CD4-positive, alpha-beta T cell treated with Interferon gamma for 1 hour (primary cell): ENCODE data around the gene LMBRD1.
"Not testable (repeated sequence)": the region's sequence is repeated elsewhere in the genome, so short reads cannot be mapped to it uniquely, and the experiment has no call there.

Source experiments
- DNase-seq: peaks from one replicate; pipeline ENCODE4 v3.0.0-alpha.2; 2020

The LMBRD1 gene

DNA sequence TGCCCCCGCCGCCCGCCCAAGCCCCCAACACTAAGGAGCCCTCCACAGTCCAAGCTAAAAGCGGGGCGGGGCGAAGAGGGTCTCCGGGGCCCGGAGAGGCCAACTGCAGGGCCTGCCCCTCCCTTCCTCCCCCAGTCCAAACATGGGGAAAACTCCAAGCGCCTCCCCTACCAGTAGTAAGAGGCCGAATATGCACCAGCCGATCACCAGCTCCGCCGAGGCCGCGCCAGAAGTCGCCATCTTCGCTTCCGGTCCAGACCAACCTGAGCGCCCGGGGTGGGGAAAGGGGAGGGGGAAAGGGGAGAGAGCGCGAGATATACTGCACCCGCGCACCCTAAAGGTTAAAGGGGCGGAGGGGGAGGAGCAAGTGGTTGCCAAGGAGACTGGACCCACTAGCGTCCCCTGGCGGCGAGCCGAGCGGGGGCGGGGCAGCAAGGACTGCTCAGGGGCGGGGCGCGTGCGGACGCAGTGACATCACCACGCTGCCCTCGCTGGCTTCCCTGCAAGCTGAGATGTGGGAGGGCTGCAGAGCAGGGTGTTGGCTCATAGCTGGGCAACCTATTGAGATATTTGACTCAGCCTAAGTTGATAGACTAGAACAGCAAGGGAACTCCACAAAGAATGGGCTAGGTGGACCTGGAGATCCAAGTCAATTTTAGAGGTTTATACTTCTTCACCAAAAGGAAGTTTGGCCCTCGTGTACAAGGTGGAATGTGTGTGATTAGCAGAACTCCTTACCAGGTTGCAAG, at the start of gene LMBRD1:
LMBRD1 (minus strand) TSS at position 369 of the 749 bp plus-strand sequence; CDS start at position 240, 129 bp downstream.
- DNase-seq = peak; percentile 97

DNA sequence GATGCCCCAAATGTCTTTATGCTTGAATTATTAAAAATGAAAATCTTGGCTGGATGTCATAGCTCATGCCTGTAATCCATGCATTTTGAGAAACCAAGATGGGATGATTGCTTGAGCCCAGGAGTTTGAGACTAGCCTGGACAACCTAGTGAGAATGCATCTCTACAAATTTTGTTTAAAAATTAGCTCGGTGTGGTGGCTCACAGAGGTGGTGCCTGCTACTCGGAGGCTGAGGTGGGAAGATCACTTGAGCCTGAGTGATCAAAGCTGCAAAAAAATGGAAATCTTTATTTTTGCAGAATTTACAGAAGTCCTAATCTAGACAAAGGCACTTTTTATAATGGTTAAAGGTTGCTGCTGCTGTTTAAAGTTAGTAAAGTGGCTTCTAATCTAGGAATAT, 49.5 kb upstream of the LMBRD1 start:
- DNase-seq = no peak

DNA sequence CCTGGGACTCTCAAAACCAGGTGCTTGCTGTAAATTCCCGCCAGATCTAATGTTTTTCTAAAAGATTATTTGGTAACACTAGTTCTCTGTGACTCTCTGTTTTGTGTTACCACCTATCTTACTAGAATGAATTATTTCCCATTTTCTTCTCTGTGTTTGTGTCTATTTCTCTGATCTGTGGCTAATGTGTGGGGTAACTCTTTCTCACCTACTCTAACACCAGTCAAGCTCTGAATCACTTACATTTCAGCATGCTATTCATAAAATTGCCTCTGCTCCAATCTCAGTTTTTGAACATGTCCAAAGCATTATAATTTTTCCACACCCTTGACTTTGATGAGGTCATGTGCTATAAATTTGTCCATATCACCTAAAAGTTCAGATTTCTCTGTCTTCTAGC, 46.4 kb upstream of the LMBRD1 start:
- DNase-seq = no peak

DNA sequence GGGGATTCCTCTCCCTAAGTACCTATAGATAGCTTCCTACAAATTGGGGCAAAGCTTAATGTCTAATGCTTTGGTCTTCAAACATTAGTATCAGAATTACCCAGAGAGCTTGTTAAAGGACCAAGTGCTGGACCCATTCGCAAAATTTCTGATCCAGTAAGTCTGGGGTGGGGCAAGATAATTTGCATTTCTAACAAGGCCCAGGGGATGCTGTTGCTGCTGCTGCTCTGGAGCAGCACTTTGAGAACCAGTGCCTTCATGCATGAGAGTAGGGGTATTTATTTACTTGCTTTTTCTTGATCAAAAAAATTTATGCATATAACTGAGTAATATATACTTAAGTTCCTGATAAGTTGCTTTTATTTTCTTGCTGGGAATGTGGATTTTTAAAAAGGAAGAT, 45.1 kb upstream of the LMBRD1 start:
- DNase-seq = no peak

DNA sequence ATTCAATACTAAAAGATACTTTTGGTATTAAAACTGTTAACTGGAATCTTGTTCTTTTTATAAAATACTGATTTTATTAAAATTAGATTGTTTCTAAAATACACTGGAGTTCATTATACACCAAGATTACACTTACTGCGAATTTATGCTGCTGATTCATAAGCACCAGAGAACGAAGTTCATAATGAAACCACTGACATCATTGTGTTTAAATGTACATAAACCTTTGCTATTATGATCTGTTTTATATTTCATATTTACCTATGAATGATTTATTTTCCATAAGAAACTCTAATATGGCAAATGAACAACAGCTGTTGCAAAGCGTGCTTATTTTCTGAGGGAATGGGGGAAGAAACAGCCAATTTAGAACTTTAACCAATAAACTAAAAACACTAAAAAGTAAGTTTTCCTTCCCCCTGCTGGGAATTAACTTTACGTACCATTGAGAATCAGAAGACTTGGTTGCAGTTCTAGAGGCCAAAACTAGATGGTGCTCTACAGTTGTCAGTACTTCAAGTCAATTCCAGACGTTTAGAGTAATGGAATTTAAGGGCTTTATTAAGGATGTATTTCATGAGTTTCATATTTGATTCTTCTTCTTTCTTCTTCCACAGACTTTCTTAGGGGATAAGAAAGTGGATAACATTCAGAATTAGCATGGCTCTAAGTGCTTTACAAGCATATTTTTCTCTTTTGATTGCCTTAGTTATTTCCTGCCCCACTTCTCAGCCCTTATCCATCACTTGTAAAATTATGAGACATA, 38.8 kb upstream of the LMBRD1 start:
- no peak for DNase-seq

DNA sequence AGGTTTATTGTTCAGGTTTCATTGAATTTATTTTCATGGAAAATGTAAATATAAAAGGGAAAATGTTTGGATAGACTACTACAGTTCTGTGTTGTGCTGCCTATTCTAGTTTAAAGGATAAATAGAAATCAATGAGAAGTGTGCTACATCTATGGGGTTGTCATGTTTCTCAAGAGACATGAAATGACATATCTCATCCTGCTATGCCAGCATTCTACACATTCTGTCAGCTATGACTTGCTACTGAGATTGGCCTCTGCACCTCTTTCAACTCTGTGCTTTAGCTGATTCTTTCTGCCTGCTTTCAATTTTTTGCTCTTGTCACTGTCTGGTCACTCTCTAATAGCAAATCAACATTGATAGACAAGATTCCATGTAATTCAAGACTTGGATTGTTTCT, 35.7 kb upstream of the LMBRD1 start:
- DNase-seq = no peak

DNA sequence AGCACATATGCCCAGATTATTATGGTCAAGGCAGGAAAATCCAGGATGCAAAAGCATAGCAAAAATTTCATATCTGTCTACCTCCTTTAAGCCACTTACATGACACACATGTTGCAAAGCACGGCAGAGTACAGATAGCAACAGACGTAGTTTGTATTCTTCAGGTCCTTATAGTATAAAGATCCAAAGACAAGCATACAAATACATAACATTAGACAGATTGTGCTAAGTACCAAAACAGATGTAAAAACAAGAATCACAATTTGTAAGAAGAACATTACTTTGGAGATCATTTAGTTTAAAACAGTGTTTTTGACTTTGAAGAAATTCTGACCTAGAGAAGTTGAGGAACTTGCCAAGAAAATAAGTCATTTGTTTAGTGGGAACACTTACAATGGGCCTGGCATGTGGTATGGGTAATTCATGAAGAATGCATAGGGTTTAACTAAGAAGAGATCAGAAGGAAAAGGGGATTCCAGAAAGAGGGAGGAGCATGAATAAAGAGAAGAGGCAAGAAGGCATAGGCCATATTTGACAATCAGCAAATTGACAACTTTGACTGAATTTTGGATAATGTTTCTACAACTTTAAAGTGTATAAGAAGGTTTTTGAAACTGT, 30.6 kb upstream of the LMBRD1 start:
- no peak for DNase-seq

DNA sequence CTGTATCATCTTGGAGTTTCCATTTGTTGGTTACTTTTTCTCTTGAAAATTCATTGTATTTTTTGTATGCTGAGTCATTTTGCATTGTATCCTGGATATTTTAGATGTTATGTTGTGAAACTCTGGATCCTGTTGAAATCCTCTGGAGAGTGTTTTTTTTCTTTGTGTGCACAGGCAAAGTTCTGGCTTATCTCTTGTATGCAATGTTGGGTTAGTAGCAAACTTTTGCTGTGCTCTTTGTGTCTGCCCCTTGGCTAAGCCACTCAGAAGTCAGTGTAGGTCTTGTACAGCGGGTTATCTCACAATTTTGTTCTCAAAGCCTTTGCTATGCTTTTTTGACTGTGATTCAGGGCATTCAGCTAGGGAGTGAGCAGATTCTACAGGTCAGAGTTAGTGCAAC, 29.1 kb upstream of the LMBRD1 start:
- no peak for DNase-seq

DNA sequence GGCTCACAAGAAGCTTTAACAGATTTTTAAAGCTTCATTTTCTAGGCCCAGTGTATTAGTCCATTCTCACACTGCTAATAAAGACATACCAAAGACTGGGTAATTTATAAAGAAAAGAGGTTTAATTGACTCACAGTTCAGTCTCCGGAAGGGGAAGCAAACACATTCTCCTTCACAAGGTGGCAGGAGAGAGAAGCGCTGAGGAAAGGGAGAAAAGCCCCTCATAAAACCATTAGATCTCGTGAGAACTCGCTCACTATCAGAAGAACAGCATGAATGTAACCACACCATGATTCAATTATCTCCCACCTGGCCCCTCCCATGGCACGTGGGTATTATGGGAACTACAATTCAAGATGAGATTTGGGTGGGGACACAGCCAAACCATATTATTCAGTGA, 27.5 kb upstream of the LMBRD1 start:
- not testable (repeated sequence) for DNase-seq

DNA sequence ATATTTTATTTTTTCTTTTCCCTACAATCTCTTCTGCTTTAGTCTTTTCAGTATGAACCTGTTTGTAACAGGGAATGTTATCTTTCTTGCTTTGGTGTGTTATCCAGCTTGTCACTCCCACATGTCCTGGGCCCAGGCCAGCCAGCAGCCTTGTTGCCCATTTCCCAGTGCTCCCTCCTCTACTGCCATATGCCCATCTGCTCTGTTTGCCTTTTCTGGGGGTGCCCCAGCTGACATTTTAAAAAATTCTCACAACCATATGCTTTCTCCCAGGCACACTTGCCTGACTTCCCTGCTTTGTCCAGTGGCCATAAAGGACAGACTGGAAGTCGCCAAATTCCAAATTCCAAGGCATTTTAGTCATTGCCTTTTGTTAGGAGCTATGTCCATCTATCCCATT, 23.6 kb upstream of the LMBRD1 start:
- DNase-seq = no peak

DNA sequence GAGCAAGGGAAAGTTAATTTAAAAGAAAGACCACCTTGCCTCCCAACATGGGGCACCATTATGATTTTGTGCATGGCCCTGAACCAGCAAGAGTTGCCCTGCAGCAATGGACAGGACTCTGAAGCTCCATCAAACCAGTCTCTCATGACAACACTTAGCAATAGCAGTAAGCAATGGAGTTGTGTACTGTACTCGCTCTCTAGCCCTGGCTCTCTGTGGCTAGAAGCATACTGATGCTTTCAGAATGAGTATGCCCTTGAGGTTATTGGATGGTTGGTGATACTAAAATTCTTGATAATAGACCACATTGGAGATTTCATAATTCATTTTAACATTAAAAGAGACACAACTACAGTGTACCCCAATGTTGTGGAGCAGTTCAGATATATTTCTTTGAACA, 23.2 kb upstream of the LMBRD1 start:
- DNase-seq = no peak

DNA sequence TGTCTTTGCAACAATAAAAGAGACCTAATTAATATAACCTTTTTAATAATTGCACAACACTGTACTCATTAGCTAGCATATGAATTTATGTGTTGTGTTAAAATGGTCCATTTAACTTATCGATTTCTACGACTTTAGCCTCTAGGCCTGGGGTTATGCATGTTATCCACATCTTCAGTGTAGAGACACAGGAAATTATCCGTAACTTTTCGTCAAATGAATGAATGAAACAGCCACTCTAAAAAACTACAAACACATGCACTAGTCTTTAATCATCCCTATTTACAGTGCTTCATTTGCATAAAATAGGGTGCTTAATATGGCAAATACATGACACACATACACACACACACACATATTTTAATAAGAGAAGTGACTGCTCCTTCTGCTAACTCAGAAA, 22.3 kb upstream of the LMBRD1 start:
- DNase-seq = no peak

DNA sequence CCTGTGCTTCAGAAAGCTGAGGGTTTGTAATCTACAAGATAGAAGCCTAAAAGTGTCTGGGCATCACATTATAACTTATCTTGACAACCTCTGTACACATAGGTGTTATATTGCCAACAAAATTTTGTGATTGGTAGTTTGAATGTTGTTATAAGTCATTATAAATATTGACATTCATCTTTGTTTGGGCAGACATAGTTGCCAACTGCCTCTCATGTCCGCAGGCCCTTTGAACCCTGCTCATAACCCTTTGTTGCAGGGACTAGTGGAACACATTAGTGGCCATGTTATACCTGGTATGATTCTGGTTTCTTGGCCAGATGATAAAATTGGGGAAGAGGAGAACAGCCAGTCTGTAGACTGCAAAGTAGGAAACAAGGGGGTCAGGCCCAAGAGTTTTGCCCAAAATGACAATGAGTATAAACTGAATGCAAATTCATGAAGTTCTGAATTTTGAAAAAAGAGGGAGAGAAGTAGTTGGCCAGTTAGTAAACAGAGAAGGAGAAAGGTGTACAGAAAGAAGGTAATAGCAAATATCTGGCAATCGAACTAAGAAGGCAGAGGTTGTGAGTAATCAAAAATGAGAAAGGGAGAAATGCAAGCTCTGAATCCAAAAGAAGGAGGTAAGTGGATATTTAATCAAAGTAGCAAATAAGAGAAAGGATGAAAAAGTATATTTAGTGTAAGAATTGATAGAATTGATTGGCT, 21.6 kb upstream of the LMBRD1 start:
- DNase-seq = no peak

DNA sequence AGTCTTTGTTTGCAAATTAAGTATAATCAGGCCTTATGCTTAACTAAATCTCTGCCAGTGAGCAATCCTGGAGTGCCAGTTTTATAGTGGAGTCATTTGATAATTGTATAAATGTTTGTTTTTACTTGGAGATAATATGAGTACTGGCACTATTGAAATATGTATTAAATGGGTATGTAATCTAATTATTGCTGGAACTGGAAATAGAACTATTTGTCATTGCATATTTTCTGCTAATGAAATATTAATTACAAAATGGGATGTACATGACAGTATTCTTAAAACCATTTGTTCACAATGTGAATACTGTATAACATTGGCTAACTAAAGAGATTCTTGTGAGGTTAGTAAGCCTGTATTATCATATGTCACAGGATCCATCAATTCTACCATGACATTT, 20.5 kb upstream of the LMBRD1 start:
- no peak for DNase-seq

DNA sequence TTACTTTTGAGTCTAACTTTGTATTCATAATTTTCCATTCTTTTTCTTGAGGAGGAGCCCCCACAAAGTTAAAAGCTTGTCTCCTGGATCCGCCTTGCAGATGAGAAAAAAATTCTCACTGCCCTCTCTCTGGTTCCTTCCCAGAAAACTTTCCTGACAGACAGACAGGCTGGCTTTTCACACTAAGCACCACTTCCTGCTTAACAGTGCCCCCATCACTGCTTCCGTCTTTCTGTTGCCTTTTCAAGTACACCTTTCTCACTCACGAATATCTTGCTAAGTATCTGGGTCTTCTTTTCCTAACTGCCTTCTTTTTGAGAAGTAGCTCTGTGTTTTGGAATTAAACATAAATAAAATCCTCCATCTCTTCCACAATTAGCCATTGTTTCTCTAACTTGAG, 19.8 kb upstream of the LMBRD1 start:
- peak; percentile 3 for DNase-seq

DNA sequence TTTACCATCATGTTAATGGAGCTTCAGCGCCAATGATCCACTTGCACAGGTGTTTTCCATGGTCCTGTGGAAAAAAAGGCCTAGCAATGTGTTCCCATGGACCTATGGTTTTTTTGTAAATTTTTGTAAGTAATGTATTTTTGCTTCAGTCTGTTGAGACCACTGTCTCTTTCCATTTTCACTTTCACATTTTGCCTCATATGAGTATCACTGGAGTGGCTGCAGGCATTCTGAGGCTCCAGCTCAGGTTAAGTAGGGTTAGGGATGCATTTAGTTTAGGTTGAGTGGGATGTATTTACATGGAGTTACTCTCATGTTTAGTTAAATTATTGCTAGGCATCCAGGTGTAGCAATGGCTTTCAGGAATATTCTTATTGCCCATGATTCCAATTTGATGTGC, 19.2 kb upstream of the LMBRD1 start:
- no peak for DNase-seq

DNA sequence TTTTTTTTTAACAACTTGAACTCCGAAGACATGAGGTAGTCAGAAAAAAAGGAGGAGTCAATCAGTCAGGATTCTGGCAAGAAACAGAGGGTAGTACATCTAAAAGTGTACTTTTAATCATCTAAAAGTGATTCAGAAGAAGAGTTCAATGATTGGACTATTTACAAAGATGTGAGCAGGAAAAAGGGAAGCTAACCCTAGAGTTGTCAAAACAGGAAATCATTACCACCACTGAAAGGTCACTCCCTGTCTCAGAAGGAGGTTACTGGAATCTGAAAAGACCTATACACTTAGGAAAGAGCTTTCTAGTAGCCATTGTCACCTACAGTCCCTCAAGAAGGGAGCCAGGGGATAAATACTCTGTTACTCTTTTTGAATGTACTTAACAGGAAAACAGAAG, 16.7 kb upstream of the LMBRD1 start:
- no peak for DNase-seq

DNA sequence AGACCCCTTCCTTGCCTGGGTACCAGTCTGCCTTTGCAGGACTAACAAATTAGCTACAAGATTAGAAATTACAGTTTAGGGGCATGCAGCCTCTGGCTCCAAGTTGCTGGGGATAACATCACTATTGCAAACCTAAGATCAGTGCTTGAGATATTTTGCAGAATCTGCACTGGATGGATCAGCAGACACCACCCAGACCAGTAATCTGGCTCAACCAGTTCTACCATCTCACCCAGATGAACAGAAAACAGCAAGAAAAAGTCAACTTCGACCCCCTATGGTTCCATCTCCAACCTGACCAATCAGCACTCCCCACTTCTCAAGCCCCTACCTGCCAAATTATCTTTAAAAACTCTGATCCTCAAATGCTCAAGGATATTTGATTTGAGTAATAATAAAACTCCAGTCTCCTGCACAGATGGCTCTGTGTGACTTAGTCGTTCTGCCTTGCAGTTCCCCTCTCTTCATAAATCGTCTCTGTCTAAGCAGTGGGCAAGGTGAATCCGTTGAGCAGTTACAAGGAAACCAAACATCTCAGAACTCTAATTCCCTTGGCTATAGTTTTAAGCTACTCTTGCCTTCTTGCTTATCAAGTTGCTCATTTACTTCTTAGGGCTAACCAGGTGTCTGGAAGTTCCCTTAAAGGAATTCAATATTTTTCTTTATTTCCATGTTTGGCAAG, 16.1 kb upstream of the LMBRD1 start:
- DNase-seq = no peak

DNA sequence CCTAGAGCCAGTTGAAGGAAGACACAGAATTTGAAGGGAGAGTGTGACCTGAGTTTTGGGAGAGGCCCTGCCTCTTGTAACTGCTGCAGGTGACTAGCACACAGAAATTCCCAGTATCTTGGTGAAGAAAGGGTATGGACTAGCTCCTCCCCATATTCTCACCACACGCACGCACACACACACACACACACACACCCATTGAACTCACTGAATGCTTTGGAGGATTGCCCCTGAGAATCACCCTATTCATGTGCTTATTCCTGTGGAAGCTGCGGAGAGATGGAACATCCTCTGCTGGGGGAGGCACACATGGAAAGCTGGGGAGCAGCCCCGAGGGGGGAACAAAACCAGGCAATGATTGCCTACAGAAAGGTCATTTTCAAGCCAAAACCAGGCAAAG, 6.2 kb upstream of the LMBRD1 start:
- no peak for DNase-seq

DNA sequence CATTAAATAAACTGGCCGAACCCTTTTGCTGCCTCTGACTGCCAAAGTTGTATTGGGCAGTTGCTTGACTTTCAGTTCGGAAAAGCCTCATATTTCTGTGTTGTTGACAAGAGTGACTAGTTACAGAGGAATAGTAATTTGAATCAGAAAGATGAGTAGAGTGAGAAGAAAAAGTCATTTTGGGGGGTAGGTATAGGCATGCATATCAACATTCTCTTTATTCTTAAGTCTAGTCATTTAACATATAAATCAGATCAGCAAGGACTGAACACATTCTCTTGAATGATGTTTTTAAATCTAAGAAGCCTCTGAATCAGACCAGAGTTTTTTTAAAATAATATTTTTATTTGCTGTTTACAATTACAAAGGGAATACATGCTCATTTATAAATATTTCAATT, 4.9 kb upstream of the LMBRD1 start:
- DNase-seq = no peak

DNA sequence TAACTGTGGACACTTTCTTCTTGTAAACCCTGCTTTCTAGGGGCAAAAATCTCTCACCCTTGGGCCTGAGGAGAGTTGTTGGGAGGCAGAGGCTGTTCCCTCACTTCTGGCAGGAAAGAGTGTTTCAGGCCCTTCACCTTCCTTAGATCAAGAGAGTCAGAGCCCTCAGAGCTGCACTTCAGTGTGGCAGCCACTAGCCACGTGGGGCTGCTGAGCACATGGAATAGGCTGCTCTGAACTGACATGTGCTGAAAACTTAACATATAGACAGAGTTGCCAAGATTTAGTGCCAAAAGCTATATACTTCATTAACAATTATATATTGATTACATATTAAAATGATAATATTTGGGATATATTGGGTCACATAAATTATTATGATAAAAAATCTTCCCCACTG, 4.4 kb upstream of the LMBRD1 start:
- no peak for DNase-seq

DNA sequence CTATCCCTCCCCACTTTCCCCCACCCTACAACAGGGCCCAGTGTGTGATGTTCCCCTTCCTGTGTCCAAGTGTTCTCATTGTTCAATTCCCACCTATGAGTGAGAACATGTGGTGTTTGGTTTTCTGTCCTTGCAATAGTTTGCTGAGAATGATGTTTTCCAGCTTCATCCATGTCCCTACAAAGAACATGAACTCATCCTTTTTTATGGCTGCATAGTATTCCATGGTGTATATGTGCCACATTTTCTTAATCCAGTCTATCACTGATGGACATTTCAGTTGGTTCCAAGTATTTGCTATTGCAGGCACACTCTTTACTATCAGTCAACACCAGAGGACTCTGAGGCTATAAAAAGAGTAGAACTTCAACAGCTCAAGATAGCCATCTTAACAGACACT, 2.0 kb upstream of the LMBRD1 start:
- DNase-seq = not testable (repeated sequence)

DNA sequence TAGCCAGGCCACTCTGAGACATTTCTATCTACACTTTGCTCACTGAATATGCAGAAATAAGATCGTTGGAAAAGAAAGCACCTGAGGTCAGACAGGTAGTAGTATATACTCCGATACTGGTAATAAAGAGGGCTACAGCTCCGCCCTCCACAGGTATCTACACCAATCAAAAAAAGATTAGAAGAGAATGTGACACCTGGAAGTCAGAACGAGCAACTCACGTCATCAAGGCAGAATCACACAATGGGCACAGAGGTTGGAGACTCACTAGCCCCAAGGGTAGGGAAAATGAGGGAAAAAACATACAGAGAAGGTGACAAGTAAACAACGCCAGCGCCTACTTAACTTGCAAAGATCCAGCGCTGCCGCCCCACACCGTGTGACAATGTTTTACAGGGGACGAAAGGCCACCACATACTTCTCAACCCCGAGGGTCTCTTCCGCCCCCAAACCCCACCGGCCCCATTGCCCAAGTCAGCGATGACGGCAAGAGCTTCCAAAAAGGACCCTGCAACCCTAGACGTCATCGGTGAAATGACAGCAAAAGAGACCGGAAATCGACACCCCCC, 653 bp downstream of the LMBRD1 start:
- DNase-seq = peak; percentile 70
